K562 treated with DMSO at 1 percent for 4 hours (cell line): ENCODE measurements around the gene RDH5. TPM values are rescaled to one million over a fixed set of nuclear protein-coding genes. Genes with fewer than 3 reads are reported as not detected.

ENCODE experiments used
- total RNA-seq: library from RNA; unstranded; fragments of 300-600 nt; gene quantifications from 2 replicates; pipeline ENCODE4 v1.2.3, GENCODE V29; 2022; ENCODE audit not compliant: insufficient read depth

Gene RDH5, protein sequence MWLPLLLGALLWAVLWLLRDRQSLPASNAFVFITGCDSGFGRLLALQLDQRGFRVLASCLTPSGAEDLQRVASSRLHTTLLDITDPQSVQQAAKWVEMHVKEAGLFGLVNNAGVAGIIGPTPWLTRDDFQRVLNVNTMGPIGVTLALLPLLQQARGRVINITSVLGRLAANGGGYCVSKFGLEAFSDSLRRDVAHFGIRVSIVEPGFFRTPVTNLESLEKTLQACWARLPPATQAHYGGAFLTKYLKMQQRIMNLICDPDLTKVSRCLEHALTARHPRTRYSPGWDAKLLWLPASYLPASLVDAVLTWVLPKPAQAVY
- 1.5 TPM in 1 of 2 replicates, not detected in the other for total RNA-seq

DNA sequence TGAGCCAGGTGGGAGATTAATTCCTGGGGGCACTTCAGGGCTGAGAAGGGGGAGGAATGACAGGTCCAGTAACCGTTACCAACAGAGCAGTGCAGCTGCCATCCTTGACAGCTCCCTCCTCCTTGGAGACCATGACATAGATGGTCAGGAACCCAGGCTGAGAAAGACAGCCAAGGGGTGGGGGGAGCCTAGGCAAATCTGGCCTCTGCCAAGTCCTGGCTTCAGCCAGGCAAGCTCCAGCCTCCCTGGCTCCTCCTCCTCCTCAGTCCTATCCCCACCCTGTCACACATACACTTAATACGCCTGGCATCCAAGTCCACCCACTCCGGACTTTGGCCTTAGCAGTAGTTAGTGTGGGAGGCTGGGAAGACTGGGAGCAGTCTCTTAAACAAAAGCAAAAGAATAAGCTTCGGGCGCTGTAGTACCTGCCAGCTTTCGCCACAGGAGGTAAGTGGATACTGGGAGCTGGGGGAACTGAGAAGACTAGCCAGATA, at the start of gene RDH5:
RDH5 (plus strand) TSS at position 323 of the 494 bp plus-strand sequence. CDS start 792 bp downstream, outside the sequence.

DNA sequence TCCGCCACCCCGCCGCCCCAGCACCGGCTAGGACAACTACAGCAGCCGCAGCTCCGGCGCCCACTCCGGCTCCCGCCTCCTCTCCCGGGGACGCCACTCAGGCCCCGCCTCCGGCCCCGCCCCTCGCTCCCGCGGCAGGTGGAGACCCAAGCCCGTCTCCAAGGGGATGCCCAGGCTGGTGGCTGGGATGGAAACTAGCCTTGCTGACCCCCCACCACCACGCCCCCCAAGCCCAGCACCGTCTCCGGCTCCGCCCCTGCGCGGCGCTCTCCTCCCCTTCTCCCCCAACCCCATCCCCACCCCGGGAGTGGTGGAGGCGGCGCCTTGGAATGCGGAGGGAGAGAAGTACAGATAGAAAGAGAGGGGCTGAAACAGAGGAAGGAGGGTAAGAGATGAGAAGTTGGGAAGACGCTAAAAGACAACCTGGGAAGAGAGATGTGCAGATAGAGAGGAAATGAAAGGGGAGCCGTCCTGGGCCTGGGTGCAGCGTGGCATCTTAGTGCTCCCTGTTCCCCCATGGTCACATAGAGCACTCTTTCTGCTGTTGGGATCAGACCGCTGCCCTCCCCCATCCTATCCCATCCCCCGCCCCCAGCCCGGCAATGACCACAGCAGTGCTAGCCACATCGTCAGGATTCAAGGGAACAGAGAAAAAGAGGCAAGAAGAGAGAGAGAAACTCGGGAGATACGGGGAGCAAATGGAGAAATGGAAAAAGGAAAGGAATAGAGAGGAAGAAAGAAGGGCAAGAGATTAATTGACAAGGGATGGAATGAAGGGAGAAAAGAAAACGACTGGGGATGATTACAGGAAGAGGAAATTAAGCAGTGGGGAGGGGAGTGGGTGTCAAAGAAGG, 12.1 kb upstream of the RDH5 start, which contains the start of gene ITGA7:
ITGA7 (minus strand) TSS at position 64 of the 854 bp plus-strand sequence. CDS start 222 bp downstream, outside the sequence.

DNA sequence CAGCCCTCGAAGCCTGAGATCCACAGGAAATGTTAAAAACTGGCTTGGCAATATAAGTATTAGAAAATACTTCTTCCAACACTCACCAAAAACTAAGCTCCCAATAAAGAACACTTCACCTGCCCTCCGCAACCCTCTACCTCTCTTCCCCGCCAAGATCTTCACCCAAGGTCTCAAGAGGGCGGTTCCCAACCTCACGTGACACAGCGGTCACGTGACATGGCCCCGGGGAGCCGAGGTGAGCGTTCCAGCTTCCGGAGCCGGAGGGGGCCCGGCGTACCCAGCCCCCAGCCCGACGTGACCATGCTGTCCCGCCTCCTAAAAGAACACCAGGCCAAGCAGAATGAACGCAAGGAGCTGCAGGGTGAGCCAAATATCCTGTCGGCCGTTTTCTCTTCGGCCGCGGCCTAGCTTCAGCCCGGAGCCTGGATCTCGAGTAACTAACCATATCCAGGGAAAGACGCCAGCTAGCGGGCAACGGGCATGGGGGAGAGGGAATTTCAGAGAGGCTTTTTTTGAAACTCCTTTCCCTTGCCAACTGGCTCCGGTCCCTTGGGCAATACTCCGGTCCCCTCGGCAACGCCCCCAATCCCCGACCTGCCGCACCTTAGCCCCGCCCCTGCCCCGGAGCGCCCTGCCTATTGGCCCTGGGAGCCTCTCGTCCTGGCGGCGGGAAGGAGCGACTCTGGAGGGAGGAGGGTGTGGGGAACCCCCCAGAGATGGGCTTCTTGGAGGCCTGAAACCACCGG, 4.2 kb upstream of the RDH5 start, which contains the start of gene BLOC1S1:
BLOC1S1 (plus strand) TSS at position 214 of the 749 bp plus-strand sequence; CDS start at position 220, 6 bp downstream.

DNA sequence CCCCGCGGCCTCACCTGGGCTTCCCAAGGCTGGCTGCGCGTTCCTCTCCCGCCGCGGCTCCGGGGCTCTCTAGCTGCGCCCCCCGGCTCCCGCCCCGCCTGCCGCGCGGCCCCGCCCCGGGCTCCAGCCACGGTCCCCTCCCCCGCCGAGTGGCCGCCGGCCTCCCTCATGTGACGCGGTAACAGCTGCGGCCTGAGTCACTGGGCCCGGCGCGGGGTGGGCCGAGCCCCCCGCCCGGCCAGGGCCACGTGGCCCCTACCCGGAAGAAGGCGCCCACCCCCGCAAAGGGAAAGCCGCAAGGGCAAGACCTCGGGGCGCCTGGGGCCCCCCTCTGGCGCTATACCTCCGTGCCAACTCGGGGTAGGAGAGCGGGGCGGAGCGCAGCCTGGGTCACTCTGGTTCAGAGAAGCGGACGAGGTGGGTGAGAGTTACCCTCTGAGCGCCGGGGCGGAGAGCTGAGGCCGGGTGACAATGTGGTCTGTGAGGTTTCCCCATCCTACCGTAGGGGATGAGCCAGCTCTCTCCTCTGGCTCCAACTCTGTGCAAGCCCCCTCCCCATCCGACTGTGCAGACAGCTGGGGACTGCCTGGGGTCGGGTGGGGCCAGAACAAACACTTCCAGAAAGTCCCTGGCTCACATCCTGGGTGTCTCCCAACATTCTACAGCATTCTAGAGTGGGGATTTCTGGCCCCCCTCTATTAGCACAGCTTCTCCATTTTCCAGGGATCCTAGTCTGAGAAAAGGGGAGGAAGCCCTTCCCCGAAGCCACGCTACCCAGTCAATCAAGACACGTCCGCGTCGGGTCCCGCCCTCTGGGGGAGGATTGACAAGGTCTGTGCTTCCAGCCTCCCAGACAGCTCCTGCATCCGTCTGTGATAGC, 9.0 kb downstream of the RDH5 start, which contains the start of gene CD63:
CD63 (minus strand) TSS at position 71 of the 880 bp plus-strand sequence. CDS start 668 bp downstream, outside the sequence.

DNA sequence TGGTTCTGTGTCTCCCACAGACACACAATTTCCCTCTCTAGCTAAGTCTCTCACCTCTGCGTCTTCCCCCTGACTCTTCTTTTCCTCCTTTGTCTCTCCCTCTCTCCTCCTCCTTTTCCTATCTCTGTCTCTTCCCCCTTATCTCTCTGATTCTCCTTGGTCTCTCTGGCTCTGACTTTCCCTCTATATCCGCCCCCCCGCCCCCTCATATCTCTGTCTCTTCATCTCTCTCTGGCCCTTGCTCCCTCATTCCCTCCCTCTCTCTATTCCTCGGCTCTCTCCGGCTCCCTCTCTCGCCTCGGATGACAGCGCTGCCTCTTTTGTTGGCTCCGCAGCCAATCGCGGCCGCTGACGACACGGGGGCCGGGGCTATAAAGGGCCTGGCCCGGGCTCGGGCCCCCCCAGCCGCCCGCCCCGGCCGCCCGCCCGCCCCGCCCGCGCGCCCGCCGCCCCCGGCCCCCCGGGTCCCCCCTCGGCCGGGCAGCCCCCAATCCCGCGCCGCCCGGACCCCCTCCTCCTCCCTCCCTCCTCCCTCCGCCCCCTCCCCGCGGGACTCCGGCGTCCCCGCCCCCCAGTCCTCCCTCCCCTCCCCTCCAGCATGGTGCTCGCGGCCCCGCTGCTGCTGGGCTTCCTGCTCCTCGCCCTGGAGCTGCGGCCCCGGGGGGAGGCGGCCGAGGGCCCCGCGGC, 22.7 kb downstream of the RDH5 start, which contains the start of gene GDF11:
GDF11 (plus strand) TSS at position 404 of the 687 bp plus-strand sequence; CDS start at position 599, 195 bp downstream.

Other genes with a start within 250 kb of the RDH5 start
- gene OR6C68, start 228.0 kb upstream of the RDH5 start, total RNA-seq: not detected in 2 replicates
- not detected in 2 replicates for gene OR6C4, start 170.8 kb upstream of the RDH5 start, total RNA-seq
- not detected in 2 replicates for gene OR2AP1, start 147.9 kb upstream of the RDH5 start, total RNA-seq
- gene OR10P1, start 83.5 kb upstream of the RDH5 start, total RNA-seq: not detected in 2 replicates
- gene ITGA7, start 12.5 kb upstream of the RDH5 start, total RNA-seq: 0.65 and 1.3 TPM in 2 replicates
- gene BLOC1S1, start 4.3 kb upstream of the RDH5 start, total RNA-seq: 54.8 and 73.4 TPM in 2 replicates
- 1,114 and 1,204 TPM in 2 replicates for gene CD63, start 8.6 kb downstream of the RDH5 start, total RNA-seq
- 7.7 and 11.9 TPM in 2 replicates for gene GDF11, start 22.7 kb downstream of the RDH5 start, total RNA-seq
- gene SARNP, start 97.3 kb downstream of the RDH5 start, total RNA-seq: 85.8 and 102 TPM in 2 replicates
- 9.1 and 13.5 TPM in 2 replicates for gene ORMDL2, start 97.6 kb downstream of the RDH5 start, total RNA-seq
- 9.9 and 12.9 TPM in 2 replicates for gene DNAJC14, start 109.2 kb downstream of the RDH5 start, total RNA-seq
- gene MMP19, start 122.5 kb downstream of the RDH5 start, total RNA-seq: 0.93 and 1.1 TPM in 2 replicates
- gene PYM1, start 207.5 kb downstream of the RDH5 start, total RNA-seq: 29.5 and 32.9 TPM in 2 replicates
- 8.3 and 12.0 TPM in 2 replicates for gene DGKA, start 210.8 kb downstream of the RDH5 start, total RNA-seq
- gene PMEL, start 245.6 kb downstream of the RDH5 start, total RNA-seq: 3.4 and 4.0 TPM in 2 replicates
- gene CDK2, start 246.4 kb downstream of the RDH5 start, total RNA-seq: 80.9 and 130 TPM in 2 replicates